Osteocyte (in vitro differentiated cells): ENCODE measurements around the gene TBCA. TPM values are rescaled to one million over a fixed set of nuclear protein-coding genes. Genes with fewer than 3 reads are reported as not detected.

ENCODE experiments used
- DNase-seq: peaks from one replicate; pipeline ENCODE4 v3.0.0; 2021; ENCODE audit warnings: mixed read lengths; ENCODE audit not compliant: unreplicated experiment; ENCODE audit errors: extremely low spot score
- H3K27ac Mint-ChIP-seq: one replicate; pipeline ENCODE4 v1.8.0; 2021; ENCODE audit warnings: mild to moderate bottlenecking, mixed read lengths; ENCODE audit not compliant: unreplicated experiment
- H3K27me3 Mint-ChIP-seq: one replicate; pipeline ENCODE4 v1.8.0; 2021; ENCODE audit warnings: mixed read lengths; ENCODE audit not compliant: unreplicated experiment
- H3K36me3 Mint-ChIP-seq: one replicate; pipeline ENCODE4 v1.8.0; 2021; ENCODE audit warnings: mixed read lengths; ENCODE audit not compliant: unreplicated experiment
- H3K4me1 Mint-ChIP-seq: one replicate; pipeline ENCODE4 v1.8.0; 2021; ENCODE audit warnings: mixed read lengths; ENCODE audit not compliant: unreplicated experiment
- H3K4me3 Mint-ChIP-seq: one replicate; pipeline ENCODE4 v1.8.0; 2021; ENCODE audit warnings: mild to moderate bottlenecking, moderate library complexity, mixed read lengths; ENCODE audit not compliant: unreplicated experiment
- H3K9me3 Mint-ChIP-seq: one replicate; pipeline ENCODE4 v1.8.0; 2021; ENCODE audit warnings: mixed read lengths; ENCODE audit not compliant: unreplicated experiment
- total RNA-seq: library from RNA; stranded (reverse); gene quantifications from 2 replicates; pipeline ENCODE4 v1.2.1, GENCODE V29; 2021
- TF ChIP-seq, protein P1 (sequence below): fragments of 200-600 bp; sonication (generic); IDR thresholded peaks from 2 replicates; pipeline ENCODE4 v1.5.0; 2021; ENCODE audit warnings: antibody characterized with exemption, mild to moderate bottlenecking, moderate library complexity

Gene TBCA
- total RNA-seq, 1 donor from 2014 or later = 164 TPM

DNA sequence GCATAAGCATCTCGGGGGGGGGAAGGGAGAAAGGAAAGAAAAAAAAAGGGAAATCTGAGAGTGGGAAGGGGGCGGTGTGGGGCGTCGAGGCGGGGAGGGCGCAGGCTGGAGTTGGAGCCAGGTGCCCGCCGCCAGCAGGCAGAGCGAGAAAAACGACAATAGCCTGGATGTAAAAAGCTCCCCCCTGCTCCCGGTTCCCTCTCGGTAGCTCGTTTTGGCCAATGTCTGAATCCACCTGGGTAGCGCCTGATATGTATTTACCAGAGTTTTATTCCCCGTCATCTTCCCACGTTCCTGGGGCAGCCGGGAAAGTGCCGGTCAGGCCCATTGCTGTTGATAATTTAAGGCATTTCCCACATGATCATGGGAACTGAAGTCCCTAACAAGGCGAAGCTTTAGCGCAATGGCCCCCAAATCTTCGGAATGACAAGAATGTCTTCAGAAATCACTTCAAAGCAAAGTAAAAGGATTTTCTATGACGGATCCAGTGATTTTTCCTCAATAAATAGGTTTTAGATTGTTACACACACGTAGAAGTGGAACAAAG lies 134.7 kb downstream of the TBCA start:
- Mint-ChIP-seq H3K9me3 (no peaks in the 10 kb centered on the region), H3K27ac (no peak overlapping the region), H3K27me3 (peaks cover 86% of the 10 kb centered on the region), H3K4me3 (no peak overlapping the region), H3K36me3 (peaks cover 4% of the 10 kb centered on the region), H3K4me1 (peaks cover 42% of the 10 kb centered on the region)
- TF ChIP-seq, protein P1, sequence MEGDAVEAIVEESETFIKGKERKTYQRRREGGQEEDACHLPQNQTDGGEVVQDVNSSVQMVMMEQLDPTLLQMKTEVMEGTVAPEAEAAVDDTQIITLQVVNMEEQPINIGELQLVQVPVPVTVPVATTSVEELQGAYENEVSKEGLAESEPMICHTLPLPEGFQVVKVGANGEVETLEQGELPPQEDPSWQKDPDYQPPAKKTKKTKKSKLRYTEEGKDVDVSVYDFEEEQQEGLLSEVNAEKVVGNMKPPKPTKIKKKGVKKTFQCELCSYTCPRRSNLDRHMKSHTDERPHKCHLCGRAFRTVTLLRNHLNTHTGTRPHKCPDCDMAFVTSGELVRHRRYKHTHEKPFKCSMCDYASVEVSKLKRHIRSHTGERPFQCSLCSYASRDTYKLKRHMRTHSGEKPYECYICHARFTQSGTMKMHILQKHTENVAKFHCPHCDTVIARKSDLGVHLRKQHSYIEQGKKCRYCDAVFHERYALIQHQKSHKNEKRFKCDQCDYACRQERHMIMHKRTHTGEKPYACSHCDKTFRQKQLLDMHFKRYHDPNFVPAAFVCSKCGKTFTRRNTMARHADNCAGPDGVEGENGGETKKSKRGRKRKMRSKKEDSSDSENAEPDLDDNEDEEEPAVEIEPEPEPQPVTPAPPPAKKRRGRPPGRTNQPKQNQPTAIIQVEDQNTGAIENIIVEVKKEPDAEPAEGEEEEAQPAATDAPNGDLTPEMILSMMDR = no peak
- DNase-seq = no peak

Other genes starting within 250 kb of the TBCA start
- not detected in 2 replicates for gene OTP, start 137.6 kb downstream of the TBCA start, total RNA-seq